ENCODE results near the gene USH1G. TPM values are rescaled to one million over a fixed set of nuclear protein-coding genes. Genes with fewer than 3 reads are reported as not detected.
"Not testable (repeated sequence)": the region's sequence is repeated elsewhere in the genome, so short reads cannot be mapped to it uniquely, and the experiment has no call there.

Gene USH1G
- total RNA-seq: not detected
- under 1 TPM in 4 of 8 donors, not detected in 4; 0.02 to 0.53 (median 0.07) TPM for polyA plus RNA-seq (ENCODE audit: insufficient read depth in 1 of 8, insufficient read length in 8 of 8, low replicate concordance in 1 of 8)
- long read RNA-seq, donor 1: 0 reads
- long read RNA-seq, donor 2: 0 reads
- long read RNA-seq, donor 3: 0 reads
- long read RNA-seq, donor 4: 0 reads
- long read RNA-seq, donor 5: 0 reads
- long read RNA-seq, donor 6: 0 reads
- long read RNA-seq, donor 7: 0 reads
- long read RNA-seq, donor 8: 0 reads
- long read RNA-seq, donor 9: 0 reads
- long read RNA-seq, donor 10: 0 reads
- long read RNA-seq, donor 11: 0 reads

- peak within 1 kb of the TSS; percentile 22 for H3K4me3 ChIP-seq (ENCODE audit: low read length)
- H3K36me3 ChIP-seq (ENCODE audit: control insufficient read depth, insufficient read depth, low read length): no peaks in the 10 kb centered on the region
- H3K27ac ChIP-seq (ENCODE audit: low read length): no peak within 1 kb of the TSS
- H3K9me3 ChIP-seq (replicated peaks; ENCODE audit: control insufficient read depth, low read depth, low read length): no peaks in the 10 kb centered on the region
- WGBS (ENCODE audit: insufficient coverage): 1% methylated on average over 46 of the region's 57 CpGs
- H3K27me3 ChIP-seq (ENCODE audit: control insufficient read depth, insufficient read depth, low read length): peaks cover 85% of the 10 kb centered on the region
- peak; percentile 33 for DNase-seq
- H3K4me1 ChIP-seq (ENCODE audit: control insufficient read depth, insufficient read depth, low read length): peaks cover 22% of the 10 kb centered on the region
These were observed at the start of gene USH1G for GRCh38 chr17:74922694-74923537. Gene USH1G, minus strand, starts transcription at chr17:74923255. Its CDS starts 182 bp downstream, at chr17:74923073.

GRCh38 chr17:74972107-74972972, 49.3 kb upstream of the USH1G start, which contains the start of gene HID1:
Gene HID1, minus strand, starts transcription at chr17:74972759. Its CDS starts 103 bp downstream, at chr17:74972656.
- WGBS (ENCODE audit: insufficient coverage): under 1% methylated on average over 93 of the region's 95 CpGs

GRCh38 chr17:74971842-74972106, 48.7 kb upstream of the USH1G start:
- Histone ChIP-seq H3K36me3 (ENCODE audit: control insufficient read depth, insufficient read depth, low read length) (no peaks in the 10 kb centered on the region), H3K4me1 (ENCODE audit: control insufficient read depth, insufficient read depth, low read length) (peaks cover 14% of the 10 kb centered on the region), H3K27ac (ENCODE audit: low read length) (peak overlapping the region; percentile 1), H3K4me3 (ENCODE audit: low read length) (peak overlapping the region; percentile 45), H3K27me3 (ENCODE audit: control insufficient read depth, insufficient read depth, low read length) (peaks cover 45% of the 10 kb centered on the region), H3K9me3 (replicated peaks; ENCODE audit: control insufficient read depth, low read depth, low read length) (no peaks in the 10 kb centered on the region)
- no peak for DNase-seq
- WGBS (ENCODE audit: insufficient coverage): 12% methylated on average over 9 of the region's 9 CpGs

More at GRCh38 chr17:74972107-74972972, 49.3 kb upstream of the USH1G start, which contains the start of gene HID1:
- Histone ChIP-seq H3K27me3 (ENCODE audit: control insufficient read depth, insufficient read depth, low read length) (peaks cover 47% of the 10 kb centered on the region), H3K27ac (ENCODE audit: low read length) (peak within 1 kb of the TSS; percentile 1), H3K36me3 (ENCODE audit: control insufficient read depth, insufficient read depth, low read length) (no peaks in the 10 kb centered on the region), H3K9me3 (replicated peaks; ENCODE audit: control insufficient read depth, low read depth, low read length) (no peaks in the 10 kb centered on the region), H3K4me1 (ENCODE audit: control insufficient read depth, insufficient read depth, low read length) (peaks cover 14% of the 10 kb centered on the region), H3K4me3 (ENCODE audit: low read length) (peak within 1 kb of the TSS; percentile 45)
- DNase-seq: peak; percentile 43

DNA sequence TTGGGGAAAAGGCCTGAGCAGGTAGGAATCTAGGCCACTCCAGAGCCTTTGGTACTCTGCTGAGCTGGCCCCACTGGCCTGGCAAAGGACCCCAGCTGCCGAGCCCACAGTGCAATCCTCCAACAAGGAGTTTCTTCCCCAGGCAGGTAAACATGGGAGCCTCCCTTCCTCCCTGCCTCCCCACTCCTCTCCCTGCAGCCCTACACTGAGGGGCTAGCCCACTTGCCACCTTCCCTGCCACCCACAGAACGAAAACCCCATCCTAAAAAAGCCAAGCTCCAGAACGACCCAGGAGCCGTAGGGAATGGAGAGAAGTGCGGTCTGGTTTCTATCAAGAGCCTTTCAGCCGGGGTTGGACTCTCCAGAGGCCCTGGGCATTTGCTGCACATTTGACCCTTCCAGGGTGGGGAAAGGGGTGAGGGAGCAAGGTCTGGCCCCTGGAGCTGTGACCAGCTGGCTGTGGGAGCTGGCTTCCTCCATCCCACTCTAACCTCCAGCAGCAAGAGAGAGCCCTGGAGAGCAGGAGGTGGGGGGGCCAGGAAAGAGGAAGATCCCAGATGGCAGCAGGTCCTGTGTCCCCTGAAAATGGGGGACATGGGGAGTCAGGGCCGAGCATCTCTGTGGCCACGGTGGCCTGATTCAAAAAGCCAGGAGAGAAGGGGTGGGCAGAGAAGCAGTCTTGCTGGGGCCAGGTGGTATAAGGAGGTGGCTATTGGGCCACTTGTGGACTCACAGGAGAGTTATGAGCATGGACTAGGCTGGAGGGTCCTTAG, 48.2 kb upstream of the USH1G start:
- H3K27me3 ChIP-seq (ENCODE audit: control insufficient read depth, insufficient read depth, low read length): peaks cover 45% of the 10 kb centered on the region
- H3K27ac ChIP-seq (ENCODE audit: low read length): no peak overlapping the region
- no peaks in the 10 kb centered on the region for H3K36me3 ChIP-seq (ENCODE audit: control insufficient read depth, insufficient read depth, low read length)
- peak overlapping the region; percentile 45 for H3K4me3 ChIP-seq (ENCODE audit: low read length)
- WGBS (ENCODE audit: insufficient coverage): 71% methylated on average over 3 of the region's 8 CpGs
- H3K4me1 ChIP-seq (ENCODE audit: control insufficient read depth, insufficient read depth, low read length): peaks cover 14% of the 10 kb centered on the region
- no peaks in the 10 kb centered on the region for H3K9me3 ChIP-seq (replicated peaks; ENCODE audit: control insufficient read depth, low read depth, low read length)
- no peak for DNase-seq

DNA sequence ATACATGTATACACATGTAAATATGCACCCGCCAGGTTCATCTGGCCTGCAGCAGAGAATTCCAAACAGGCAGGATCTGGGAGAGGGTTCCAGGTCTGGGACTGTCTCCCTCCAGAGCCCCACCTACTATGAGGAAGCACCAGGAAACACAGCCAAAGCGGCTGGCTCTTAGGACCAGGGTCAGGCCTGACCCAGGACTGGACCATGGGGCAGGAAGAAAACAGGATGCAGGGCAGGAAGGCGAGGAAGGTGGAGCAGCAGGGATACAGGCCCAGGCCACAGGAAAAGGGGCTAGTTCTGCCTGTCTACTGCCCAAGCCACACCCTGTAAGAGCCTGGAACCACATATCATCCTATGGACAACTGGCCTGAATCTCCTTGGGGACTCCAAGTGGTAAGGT, 47.3 kb upstream of the USH1G start:
- WGBS (ENCODE audit: insufficient coverage): 100% methylated on average over 2 of the region's 3 CpGs
- no peak for DNase-seq
- no peak overlapping the region for H3K27ac ChIP-seq (ENCODE audit: low read length)

GRCh38 chr17:74969501-74969900, 46.4 kb upstream of the USH1G start:
- no CpG with 5 or more reads among the region's 5 CpGs for WGBS (ENCODE audit: insufficient coverage)
- H3K4me3 ChIP-seq (ENCODE audit: low read length); H3K9me3 ChIP-seq (replicated peaks; ENCODE audit: control insufficient read depth, low read depth, low read length); H3K27ac ChIP-seq (ENCODE audit: low read length); H3K36me3 ChIP-seq (ENCODE audit: control insufficient read depth, insufficient read depth, low read length); DNase-seq: not testable (repeated sequence)
- Histone ChIP-seq H3K4me1 (ENCODE audit: control insufficient read depth, insufficient read depth, low read length) (peaks cover 14% of the 10 kb centered on the region), H3K27me3 (ENCODE audit: control insufficient read depth, insufficient read depth, low read length) (peaks cover 34% of the 10 kb centered on the region)

More for the DNA sequence above, 47.3 kb upstream of the USH1G start:
- Histone ChIP-seq H3K4me1 (ENCODE audit: control insufficient read depth, insufficient read depth, low read length) (peaks cover 14% of the 10 kb centered on the region), H3K27me3 (ENCODE audit: control insufficient read depth, insufficient read depth, low read length) (peaks cover 42% of the 10 kb centered on the region), H3K4me3 (ENCODE audit: low read length) (no peak overlapping the region), H3K9me3 (replicated peaks; ENCODE audit: control insufficient read depth, low read depth, low read length) (no peaks in the 10 kb centered on the region), H3K36me3 (ENCODE audit: control insufficient read depth, insufficient read depth, low read length) (no peaks in the 10 kb centered on the region)

DNA sequence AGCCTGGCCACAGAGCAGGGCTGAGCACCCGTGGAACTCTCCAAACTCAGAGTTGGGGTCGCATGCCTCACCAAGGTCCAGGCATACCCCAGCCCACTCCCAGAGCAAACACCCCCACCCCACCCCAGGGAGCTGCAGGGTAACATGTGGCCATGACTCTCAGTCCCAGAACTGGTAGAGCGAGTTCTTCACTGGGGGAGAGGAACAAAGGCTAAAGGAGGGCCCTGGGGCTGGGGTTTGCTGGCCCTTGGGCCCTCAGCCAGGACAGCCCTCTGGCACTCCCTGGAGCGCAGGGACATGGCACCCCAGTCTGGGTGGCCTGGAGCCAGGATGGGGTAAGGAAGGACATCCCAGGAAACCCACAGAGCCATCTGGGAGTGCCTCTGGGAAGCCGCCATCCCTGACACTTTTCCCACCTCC, 45.3 kb upstream of the USH1G start:
- no peak overlapping the region for H3K4me3 ChIP-seq (ENCODE audit: low read length)
- peaks cover 14% of the 10 kb centered on the region for H3K4me1 ChIP-seq (ENCODE audit: control insufficient read depth, insufficient read depth, low read length)
- H3K27me3 ChIP-seq (ENCODE audit: control insufficient read depth, insufficient read depth, low read length): peaks cover 23% of the 10 kb centered on the region
- H3K9me3 ChIP-seq (replicated peaks; ENCODE audit: control insufficient read depth, low read depth, low read length): no peaks in the 10 kb centered on the region
- no peak for DNase-seq
- no peaks in the 10 kb centered on the region for H3K36me3 ChIP-seq (ENCODE audit: control insufficient read depth, insufficient read depth, low read length)
- no peak overlapping the region for H3K27ac ChIP-seq (ENCODE audit: low read length)
- 100% methylated on average over 1 of the region's 5 CpGs for WGBS (ENCODE audit: insufficient coverage)

DNA sequence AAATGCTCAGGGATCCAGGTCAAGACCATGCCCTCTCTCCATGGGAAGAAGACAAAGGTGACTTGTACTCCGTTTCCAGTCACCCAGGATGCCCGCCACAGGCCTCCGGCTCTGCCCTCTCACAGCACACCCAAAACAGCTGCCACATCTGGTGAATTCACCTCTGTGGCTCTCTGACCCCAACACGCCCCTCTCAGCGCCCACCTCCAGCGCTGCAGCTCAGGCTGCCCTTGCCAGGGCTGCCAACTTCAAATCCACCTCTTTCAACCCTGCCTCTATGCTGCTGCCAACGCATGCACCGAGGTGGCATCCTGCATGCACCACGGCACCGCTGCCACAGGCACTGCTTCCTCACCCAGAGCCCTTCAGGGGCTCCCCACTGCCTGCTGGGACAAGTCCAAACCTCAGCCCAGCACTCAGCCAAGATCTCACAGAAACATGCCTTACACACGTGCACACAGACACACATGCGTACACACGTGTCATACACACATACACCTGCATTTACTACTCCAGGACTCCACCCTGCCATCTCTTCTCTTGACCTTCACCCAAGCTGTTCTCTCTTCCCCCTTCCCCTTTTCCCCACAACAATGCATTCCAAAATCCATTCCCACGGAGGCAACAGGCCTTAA, 42.0 kb upstream of the USH1G start:
- no peak overlapping the region for H3K4me3 ChIP-seq (ENCODE audit: low read length)
- peaks cover 13% of the 10 kb centered on the region for H3K4me1 ChIP-seq (ENCODE audit: control insufficient read depth, insufficient read depth, low read length)
- DNase-seq: no peak
- WGBS (ENCODE audit: insufficient coverage): 81% methylated on average over 13 of the region's 14 CpGs
- H3K9me3 ChIP-seq (replicated peaks; ENCODE audit: control insufficient read depth, low read depth, low read length): no peaks in the 10 kb centered on the region
- H3K27ac ChIP-seq (ENCODE audit: low read length): no peak overlapping the region
- no peaks in the 10 kb centered on the region for H3K36me3 ChIP-seq (ENCODE audit: control insufficient read depth, insufficient read depth, low read length)
- H3K27me3 ChIP-seq (ENCODE audit: control insufficient read depth, insufficient read depth, low read length): no peaks in the 10 kb centered on the region

GRCh38 chr17:74964246-74964761, 41.2 kb upstream of the USH1G start:
- Histone ChIP-seq H3K27me3 (ENCODE audit: control insufficient read depth, insufficient read depth, low read length) (peaks cover 3% of the 10 kb centered on the region), H3K4me3 (ENCODE audit: low read length) (no peak overlapping the region), H3K36me3 (ENCODE audit: control insufficient read depth, insufficient read depth, low read length) (no peaks in the 10 kb centered on the region), H3K27ac (ENCODE audit: low read length) (no peak overlapping the region), H3K9me3 (replicated peaks; ENCODE audit: control insufficient read depth, low read depth, low read length) (no peaks in the 10 kb centered on the region), H3K4me1 (ENCODE audit: control insufficient read depth, insufficient read depth, low read length) (peaks cover 13% of the 10 kb centered on the region)
- WGBS (ENCODE audit: insufficient coverage): 85% methylated on average over 12 of the region's 12 CpGs
- DNase-seq: no peak
